ENCODE results near the gene DTHD1. TPM values are rescaled to one million over a fixed set of nuclear protein-coding genes. Genes with fewer than 3 reads are reported as not detected.

DTHD1 gene
- total and polyA plus RNA-seq, 4 donors, result 0.06 to 0.42 (median 0.07) TPM; not detected in 1

GRCh38 chr4:36260731-36261130 is 20.7 kb upstream of the DTHD1 start:
- H3K27me3 ChIP-seq (ENCODE audit: control insufficient read depth in 4 of 4, insufficient read depth in 4 of 4, low read length in 3 of 4), result no peaks in the 10 kb centered on the region
- H3K27ac ChIP-seq (ENCODE audit: low read depth in 1 of 2, low read length in 2 of 2), result no peak overlapping the region
- no peak overlapping the region for H3K9ac ChIP-seq (ENCODE audit: low read depth in 1 of 2, low read length in 2 of 2)
- H3K4me3 ChIP-seq (ENCODE audit: low read depth in 1 of 3, low read length in 3 of 3), result no peak overlapping the region
- H3K36me3 ChIP-seq (ENCODE audit: control insufficient read depth in 4 of 4, insufficient read depth in 3 of 4, low read depth in 1 of 4, low read length in 3 of 4), result no peaks in the 10 kb centered on the region
- 83% methylated on average over 5 of the region's 5 CpGs for WGBS
- H3K4me1 ChIP-seq (ENCODE audit: control insufficient read depth in 4 of 4, insufficient read depth in 4 of 4, low read length in 3 of 4), result no peaks in the 10 kb centered on the region
- no peaks in the 10 kb centered on the region for H3K9me3 ChIP-seq (ENCODE audit: control insufficient read depth in 4 of 4, low read length in 3 of 4)
- no peak for DNase-seq (ENCODE audit: low spot score)
- TF ChIP-seq GABPA (IDR thresholded peaks at IDR 0.05 in 1 of 2, conservative IDR thresholded peaks at IDR 0.05 in 1 of 2), result no peak
- TF ChIP-seq RAD21 (IDR thresholded peaks at IDR 0.05), result no peak
- no peak for TF ChIP-seq TAF1 (conservative IDR thresholded peaks at IDR 0.05)
- no peak for TF ChIP-seq EGR1 (IDR thresholded peaks at IDR 0.05; ENCODE audit: low read depth in 2 of 2)
- no peak for TF ChIP-seq ATF3 (IDR thresholded peaks at IDR 0.05)
- no peak for TF ChIP-seq YY1 (IDR thresholded peaks at IDR 0.05)
- TF ChIP-seq FOXA1 (IDR thresholded peaks at IDR 0.05), result no peak
- TF ChIP-seq HNF4G (IDR thresholded peaks at IDR 0.05), result no peak
- no peak for TF ChIP-seq RXRA (IDR thresholded peaks at IDR 0.05)
- TF ChIP-seq NR2F2 (IDR thresholded peaks at IDR 0.05), result no peak
- no peak for TF ChIP-seq SP1 (IDR thresholded peaks at IDR 0.05)
- TF ChIP-seq CTCF (IDR thresholded peaks at IDR 0.05; ENCODE audit: low read depth, low read length, missing input control), result no peak
- no peak for TF ChIP-seq JUND (IDR thresholded peaks at IDR 0.05)
- no peak for TF ChIP-seq MAX (IDR thresholded peaks at IDR 0.05)
- TF ChIP-seq ZBTB33 (IDR thresholded peaks at IDR 0.05), result no peak
- no peak for TF ChIP-seq HNF4A (conservative IDR thresholded peaks at IDR 0.05)
- TF ChIP-seq FOXA2 (IDR thresholded peaks at IDR 0.05), result no peak
- no peak for TF ChIP-seq REST (IDR thresholded peaks at IDR 0.05)

Data from liver (tissue), 9 donors.